Spleen (tissue), 7 donors: Measurements from ENCODE around the gene RPS19BP1.

Experiments used
- CTCF ChIP-seq, 11 experiments: fragments of 200-600 bp in 7 of 11; fragments of 450-650 bp in 4 of 11; sonication (generic) in 4 of 11; IDR thresholded peaks in 8 of 11; conservative IDR thresholded peaks in 3 of 11; 1 replicate in 7 of 11; 2 replicates in 4 of 11; pipeline versions ENCODE4 v1.4.0 to v1.8.0; 2016 to 2021; ENCODE audit warnings: antibody characterized with exemption in 11 of 11, inconsistent platforms in 4 of 11, mild to moderate bottlenecking in 1 of 11
- POLR2A ChIP-seq, 3 donors: fragments of 450-650 bp; IDR thresholded peaks; one replicate each; pipeline ENCODE4 v1.5.1; 2017; ENCODE audit warnings: antibody characterized with exemption in 3 of 3, mild to moderate bottlenecking in 1 of 3
- donor health status: DM: no; HTN: no; CAD: no; lungs with moderate emphysema.
- donor health status: DM: no; HTN: no; CAD: no.
- donor health status: DM: no; HTN: no; CAD: no.

DNA sequence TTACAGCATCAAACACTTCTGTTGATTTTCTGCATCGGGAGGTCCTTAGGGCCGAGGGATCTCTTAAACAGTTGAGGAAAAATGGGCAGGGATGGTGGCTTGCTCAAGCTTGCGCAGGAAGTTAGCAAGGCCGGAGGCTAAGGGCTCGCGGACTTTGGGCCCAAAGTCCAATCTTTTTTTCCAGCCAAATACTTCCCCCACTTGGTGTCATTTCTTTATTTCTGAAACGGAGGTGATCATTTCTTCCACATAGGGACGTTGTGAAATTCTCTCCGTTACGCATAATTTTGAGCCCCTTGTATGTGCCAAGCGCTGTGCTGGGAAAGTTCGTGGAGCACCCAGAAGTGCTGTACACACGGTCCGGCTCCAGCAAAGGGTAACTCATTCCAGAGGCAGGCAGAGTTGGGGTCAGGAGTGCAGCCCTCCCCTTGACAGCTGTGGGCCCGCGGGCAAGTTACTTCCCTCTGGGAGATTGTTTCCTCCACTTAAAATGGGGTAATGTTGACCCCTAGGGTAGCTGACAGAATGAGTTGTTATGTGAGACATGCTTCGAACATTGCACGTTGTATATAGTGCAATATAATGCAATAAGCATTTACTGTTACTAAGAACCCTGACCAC is 29.6 kb downstream of the RPS19BP1 start:
- no peak for TF ChIP-seq CTCF (IDR thresholded peaks at IDR 0.05 in 8 of 11, conservative IDR thresholded peaks at IDR 0.05 in 3 of 11)
- TF ChIP-seq POLR2A (IDR thresholded peaks at IDR 0.05) = no peak
